OCI-M2 (cell line): ENCODE measurements around the gene GAD1.

Experiments
- DNase-seq: peaks from one replicate; lab custom pipeline; 2025; ENCODE audit not compliant: unreplicated experiment; lab: John Stamatoyannopoulos, UW

GAD1 gene

DNA sequence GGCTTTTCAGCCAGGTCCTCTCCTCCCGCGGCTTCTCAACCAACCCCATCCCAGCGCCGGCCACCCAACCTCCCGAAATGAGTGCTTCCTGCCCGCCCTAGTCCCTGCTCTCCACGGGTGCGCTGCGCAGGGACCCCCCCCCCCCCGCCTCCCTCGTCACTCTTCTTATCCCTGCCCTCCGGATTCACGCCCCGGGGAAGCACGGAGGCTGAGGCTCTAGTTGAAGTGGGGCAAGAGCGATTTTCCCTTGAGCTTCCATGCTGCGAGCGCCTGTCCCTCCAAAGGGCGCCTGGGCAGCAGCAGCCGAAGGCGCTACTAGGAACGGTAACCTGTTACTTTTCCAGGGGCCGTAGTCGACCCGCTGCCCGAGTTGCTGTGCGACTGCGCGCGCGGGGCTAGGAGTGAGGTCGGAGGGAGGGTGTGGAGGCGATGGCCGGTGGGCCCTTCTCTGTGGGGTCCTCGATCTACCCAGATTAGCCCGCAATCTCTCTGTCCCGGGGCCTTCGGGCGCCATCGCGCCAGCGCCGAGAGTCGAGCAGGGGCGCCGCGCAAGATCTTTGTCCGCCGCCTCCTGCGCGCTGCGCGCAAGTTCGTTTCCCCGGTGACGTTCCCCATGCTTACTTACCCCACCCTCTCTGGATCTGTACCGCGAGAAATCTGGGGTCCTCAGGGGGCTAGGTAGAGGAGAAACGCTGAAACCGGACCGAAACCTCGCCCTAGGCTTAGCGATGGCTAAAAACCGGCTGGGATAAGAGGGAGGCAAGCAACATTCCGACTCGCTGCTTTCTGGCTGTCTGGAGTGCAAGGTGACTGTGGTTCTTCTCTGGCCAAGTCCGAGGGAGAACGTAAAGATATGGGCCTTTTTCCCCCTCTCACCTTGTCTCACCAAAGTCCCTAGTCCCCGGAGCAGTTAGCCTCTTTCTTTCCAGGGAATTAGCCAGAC, 677 bp downstream of the GAD1 start:
- no peak for DNase-seq

DNA sequence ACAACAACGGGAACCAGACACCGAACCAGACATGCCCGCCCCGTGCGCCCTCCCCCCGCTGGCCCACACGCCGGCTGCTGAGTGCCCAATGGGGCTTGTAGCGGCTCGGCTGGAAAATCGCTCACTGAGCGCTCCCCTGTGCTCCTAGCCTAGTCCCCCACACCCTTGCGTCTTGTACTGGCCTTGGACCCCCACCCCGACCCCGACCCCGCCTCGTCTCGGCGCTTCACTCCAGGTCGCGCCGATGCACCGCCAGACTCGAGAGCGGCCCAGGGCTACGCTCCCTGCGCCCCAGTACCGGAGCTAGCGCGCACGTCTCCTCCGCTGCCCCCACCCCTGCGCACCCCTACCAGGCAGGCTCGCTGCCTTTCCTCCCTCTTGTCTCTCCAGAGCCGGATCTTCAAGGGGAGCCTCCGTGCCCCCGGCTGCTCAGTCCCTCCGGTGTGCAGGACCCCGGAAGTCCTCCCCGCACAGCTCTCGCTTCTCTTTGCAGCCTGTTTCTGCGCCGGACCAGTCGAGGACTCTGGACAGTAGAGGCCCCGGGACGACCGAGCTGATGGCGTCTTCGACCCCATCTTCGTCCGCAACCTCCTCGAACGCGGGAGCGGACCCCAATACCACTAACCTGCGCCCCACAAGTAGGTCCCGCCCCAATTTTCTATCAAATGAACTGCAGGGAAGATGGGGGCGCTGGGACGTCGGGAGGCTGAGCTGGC, 1.5 kb downstream of the GAD1 start:
- DNase-seq: no peak

DNA sequence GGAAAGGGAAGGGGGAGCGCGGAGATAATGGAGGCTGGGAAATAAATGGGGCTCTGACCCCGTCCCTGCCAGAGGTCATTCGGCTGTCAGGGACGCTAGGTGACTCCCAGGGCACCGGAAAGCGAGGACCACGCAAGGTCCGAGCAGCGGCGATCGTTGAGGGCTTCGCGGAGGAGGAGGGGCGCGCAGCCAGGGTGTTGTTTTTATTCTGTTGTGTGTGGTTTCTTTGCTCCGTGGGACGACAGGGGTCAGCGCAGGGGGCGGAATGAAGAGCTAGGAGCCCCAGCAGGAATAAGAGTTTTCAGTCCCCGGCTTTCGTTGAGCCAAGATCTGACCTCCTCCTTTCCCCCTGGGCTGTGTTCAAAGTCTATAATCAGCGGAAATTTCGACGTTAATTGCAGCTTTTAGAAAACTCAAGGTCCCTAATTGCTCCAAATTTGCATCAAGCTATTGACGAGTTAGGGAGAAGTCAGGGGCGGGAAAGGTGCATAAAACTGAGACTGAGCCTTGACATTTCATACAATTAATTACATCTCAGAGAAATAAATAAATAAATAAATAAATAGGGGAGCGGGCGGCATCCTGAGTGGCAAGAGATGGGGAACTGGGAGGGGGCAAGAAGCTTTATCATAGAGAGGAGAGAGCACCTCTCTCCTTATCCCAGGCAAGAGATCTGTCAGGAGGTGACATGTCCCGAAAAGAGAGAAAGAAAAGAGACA, 2.2 kb downstream of the GAD1 start:
- no peak for DNase-seq

DNA sequence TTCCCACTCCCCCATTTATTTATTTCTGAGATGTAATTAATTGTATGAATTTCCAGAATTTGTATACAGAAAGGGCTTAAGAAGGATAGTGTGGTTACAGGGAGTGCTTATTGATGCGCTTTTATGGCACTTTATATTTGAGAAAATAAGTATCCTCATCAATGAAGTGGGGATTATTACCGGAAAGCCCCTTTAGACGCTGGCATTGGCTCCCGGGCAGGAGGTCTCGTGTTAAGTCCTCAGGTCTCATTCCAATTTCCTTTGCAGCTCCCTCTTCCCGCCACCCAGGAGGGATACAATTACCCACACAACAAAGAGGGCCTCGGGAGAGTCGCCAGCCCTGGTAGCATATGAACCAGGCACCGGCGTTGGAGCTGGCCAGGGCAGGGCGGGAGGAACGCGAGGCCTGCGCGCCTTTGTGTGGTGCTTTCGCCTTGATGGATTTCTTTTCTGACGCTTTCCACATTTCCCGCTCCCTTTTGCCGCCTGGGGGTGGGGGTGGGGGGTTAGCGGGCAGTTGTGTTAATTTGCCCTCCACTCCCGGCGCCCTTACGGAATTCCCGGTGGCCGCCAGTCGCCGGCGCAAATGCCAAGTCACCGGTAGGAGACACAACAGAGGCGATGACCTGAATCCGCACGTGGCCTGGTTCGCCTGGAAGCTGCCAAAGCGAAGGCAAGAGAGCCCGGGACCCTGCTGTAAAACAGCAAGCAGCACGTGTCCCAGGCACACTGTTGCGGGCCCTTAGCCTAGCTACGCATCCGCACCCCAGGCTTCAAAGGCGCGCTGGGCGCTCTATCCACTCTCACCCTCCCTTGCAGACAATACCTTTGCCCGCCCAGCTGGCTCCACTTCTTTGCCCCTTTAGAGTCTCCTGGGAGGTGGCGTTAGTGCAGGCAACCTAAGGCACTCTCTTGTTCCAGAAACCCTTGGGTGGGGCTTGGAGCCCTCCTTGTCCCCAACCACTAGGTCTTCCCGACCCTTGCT, 3.3 kb downstream of the GAD1 start:
- no peak for DNase-seq

- no peak for DNase-seq
Observed at GRCh38 chr2:170820757-170821530, 4.3 kb downstream of the GAD1 start.

- no peak for DNase-seq
Observed at GRCh38 chr2:170821531-170822289, 5.0 kb downstream of the GAD1 start.

- DNase-seq: no peak
Observed at GRCh38 chr2:170822290-170823087, 5.8 kb downstream of the GAD1 start.

DNA sequence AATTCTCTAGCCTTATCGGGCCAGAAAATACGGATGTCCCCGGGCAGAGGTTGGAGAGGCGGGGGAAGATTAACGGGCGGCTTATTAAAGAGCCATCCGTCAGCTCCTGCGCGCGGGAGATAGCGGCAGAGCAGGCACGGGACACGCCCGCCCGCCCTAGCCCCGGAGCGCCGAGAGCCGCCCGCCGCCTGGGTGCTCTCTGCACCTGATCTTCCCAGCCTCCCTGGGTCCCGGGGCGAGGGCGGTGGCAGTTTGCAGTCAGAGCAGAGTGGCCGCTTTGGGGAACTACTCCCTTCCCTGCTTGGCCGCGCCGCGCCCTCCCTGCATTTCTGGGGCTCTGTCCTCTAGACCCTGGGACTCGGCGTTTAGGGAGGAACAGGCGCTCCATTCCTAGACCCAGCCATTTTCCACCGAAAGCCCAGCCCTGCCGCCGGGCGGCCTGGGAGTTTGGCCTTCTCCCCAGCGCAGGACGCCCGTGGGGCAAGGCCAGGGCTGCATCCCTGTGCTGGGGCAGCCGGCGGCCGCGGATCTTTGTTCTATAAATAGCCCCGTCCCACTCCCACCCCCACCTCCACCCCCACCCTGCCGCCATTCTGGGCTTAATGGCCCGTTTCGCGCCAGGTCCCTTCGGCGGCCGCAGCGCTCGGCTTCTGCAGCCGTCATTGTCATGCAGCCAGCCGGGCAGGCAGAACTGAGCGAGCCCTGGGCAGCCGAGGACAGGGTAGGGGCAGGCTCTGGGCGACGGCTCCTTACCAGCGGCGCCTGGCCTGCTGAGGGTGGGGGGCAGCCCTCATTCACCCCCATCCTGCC, 6.6 kb downstream of the GAD1 start:
- no peak for DNase-seq

- DNase-seq: no peak
Observed at GRCh38 chr2:170823898-170824215, 7.2 kb downstream of the GAD1 start.

DNA sequence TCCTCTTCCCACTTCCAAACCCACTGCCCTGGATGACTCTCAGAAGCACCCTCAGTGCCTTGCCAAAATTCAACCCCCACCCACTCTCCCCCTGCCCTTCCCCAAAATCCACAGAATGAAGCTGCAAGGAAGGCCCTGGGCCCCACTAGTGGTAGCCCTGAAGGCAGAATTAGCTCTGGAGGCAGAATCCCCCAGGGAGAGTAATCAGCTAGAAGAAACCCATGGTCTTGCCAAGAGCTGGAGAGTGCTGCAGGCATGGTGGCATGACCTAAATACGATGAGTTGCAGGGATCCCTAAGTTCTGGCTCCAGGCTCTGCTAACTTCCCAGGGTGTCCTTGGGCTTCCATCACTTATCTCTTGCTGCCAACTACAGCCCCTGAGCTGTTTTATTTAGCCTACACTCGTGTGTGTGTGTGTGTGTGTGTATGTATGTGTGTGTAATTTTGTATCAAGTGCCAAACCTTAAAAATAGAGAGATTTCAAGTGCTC, 7.9 kb downstream of the GAD1 start:
- no peak for DNase-seq

- no peak for DNase-seq
Observed at GRCh38 chr2:170827841-170828532, 11.3 kb downstream of the GAD1 start.

GRCh38 chr2:170828533-170828916, 11.8 kb downstream of the GAD1 start:
- DNase-seq: no peak

DNA sequence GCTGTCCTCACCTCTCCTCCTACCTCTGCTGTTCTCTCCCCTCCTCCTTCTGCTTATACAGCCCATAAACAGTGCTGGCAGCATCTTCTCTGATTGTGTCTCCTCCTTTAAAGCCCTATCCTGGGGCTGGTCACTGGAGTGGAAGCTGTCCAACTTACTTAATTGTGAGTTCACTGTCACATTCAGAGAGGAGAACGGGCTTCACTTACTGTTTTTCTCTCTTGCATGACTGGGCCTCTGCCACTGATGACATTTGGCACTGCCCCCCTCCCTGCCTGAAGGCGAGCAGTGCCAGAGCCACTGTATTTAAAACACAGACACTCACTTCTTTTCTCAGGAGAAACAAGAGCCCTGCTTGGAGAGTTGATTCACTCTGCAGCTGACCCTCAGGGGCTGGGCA, 12.3 kb downstream of the GAD1 start:
- no peak for DNase-seq

GRCh38 chr2:170830166-170830565, 13.5 kb downstream of the GAD1 start:
- DNase-seq: no peak

DNA sequence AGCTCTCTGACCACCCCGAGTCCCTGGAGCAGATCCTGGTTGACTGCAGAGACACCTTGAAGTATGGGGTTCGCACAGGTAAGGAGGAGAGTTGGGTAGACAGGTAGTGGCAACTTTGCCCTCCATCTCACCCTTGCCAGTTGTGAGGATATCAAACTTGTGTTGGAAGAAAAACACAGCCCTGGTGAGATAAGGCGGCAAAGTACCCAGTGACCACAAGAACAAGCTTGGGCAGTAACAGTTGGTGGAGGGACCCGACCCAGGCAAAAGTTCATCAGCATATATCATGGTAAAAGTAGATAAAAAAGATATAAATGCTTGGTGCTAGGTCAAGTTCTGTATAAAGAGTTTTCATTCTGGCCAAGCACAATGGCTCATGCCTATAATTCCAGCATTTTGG, 14.4 kb downstream of the GAD1 start:
- DNase-seq: no peak

- DNase-seq: no peak
Observed at GRCh38 chr2:170836027-170836426, 19.3 kb downstream of the GAD1 start.

GRCh38 chr2:170840717-170841210, 24.1 kb downstream of the GAD1 start:
- no peak for DNase-seq
